Adrenal gland (tissue), 5 donors: Measurements from ENCODE around the gene INPP4A.

Experiments used
- POLR2A ChIP-seq, 2 donors: fragments of 450-650 bp; IDR thresholded peaks; one replicate each; pipeline ENCODE4 v1.6.1; 2017; ENCODE audit warnings: antibody characterized with exemption in 2 of 2, mild to moderate bottlenecking in 2 of 2, moderate library complexity in 1 of 2
- TF ChIP-seq, protein P1 (sequence below), 6 experiments: fragments of 450-650 bp in 4 of 6; fragments of 200-600 bp in 2 of 6; sonication (generic) in 1 of 6; IDR thresholded peaks; 1 replicate in 5 of 6; 2 replicates in 1 of 6; pipeline versions ENCODE4 v1.5.1 to v1.8.0; 2016 to 2021; ENCODE audit warnings: antibody characterized with exemption in 6 of 6, mild to moderate bottlenecking in 2 of 6, moderate library complexity in 1 of 6
- donor health status: DM: no; HTN: no; CAD: no.

DNA sequence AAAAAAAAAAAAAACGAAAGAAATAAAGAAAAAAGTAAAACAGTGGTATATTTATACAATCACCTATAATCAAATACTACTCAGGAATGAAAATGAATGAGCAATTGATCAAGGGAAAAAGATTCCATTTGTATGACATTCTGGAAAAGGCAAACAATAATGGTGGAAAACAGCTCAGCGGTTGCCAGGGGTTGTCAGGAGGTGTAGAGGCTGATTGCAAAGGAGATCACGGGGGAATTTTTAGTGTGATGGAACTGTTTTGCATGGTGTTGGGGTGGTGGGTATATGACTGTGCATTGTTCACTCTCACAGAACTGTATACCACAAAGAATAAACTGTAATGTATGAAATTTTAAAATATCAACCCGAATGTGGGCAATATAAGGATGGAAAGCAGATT, 45.5 kb upstream of the INPP4A start:
- TF ChIP-seq, protein P1, sequence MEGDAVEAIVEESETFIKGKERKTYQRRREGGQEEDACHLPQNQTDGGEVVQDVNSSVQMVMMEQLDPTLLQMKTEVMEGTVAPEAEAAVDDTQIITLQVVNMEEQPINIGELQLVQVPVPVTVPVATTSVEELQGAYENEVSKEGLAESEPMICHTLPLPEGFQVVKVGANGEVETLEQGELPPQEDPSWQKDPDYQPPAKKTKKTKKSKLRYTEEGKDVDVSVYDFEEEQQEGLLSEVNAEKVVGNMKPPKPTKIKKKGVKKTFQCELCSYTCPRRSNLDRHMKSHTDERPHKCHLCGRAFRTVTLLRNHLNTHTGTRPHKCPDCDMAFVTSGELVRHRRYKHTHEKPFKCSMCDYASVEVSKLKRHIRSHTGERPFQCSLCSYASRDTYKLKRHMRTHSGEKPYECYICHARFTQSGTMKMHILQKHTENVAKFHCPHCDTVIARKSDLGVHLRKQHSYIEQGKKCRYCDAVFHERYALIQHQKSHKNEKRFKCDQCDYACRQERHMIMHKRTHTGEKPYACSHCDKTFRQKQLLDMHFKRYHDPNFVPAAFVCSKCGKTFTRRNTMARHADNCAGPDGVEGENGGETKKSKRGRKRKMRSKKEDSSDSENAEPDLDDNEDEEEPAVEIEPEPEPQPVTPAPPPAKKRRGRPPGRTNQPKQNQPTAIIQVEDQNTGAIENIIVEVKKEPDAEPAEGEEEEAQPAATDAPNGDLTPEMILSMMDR (IDR thresholded peaks at IDR 0.05), result no peak
- TF ChIP-seq POLR2A (IDR thresholded peaks at IDR 0.05), result no peak
